H1 (cell line): Measurements from ENCODE around the gene OSR1. TPM values are rescaled to one million over a fixed set of nuclear protein-coding genes. Genes with fewer than 3 reads are reported as not detected.

Experiments
- CTCF ChIA-PET: fragments of 300-600 bp; sonication (Branson Sonifier 250); formaldehyde crosslinking; loops from one replicate; lab custom pipeline; 2021; ENCODE audit not compliant: partially characterized antibody; lab: Charles Lee
- POLR2A ChIA-PET: fragments of 300-600 bp; sonication (Branson Sonifier 250); formaldehyde crosslinking; loops from one replicate; lab custom pipeline; 2021; ENCODE audit warnings: inconsistent platforms; ENCODE audit not compliant: partially characterized antibody; lab: Charles Lee
- DNase-seq, 2 experiments: peaks; one replicate each; pipeline versions ENCODE4 v3.0.0 to v3.0.0-alpha.2; 2010 to 2022; ENCODE audit warnings: low spot score in 2 of 2, low read depth in 1 of 2, mixed read lengths in 1 of 2
- FAIRE-seq: peaks from 2 replicates; lab custom pipeline; 2011; peaks lifted over from hg19 to GRCh38; lab: Jason Lieb, UNC
- H2AFZ ChIP-seq: 2 replicates; pipeline ENCODE4 v1.8.1; 2012; ENCODE audit warnings: low read length, inconsistent platforms
- H2AK5ac ChIP-seq: 2 replicates; pipeline ENCODE4 v1.6.1; 2013; ENCODE audit warnings: low read depth, low read length
- H2BK120ac ChIP-seq: replicated peaks from 2 replicates; pipeline ENCODE3; 2013; ENCODE audit warnings: low read depth, low read length, inconsistent platforms
- H2BK12ac ChIP-seq: 2 replicates; pipeline ENCODE4 v1.6.1; 2013; ENCODE audit warnings: low read depth, low read length
- H2BK15ac ChIP-seq: 2 replicates; pipeline ENCODE4 v1.6.1; 2013; ENCODE audit warnings: low read length
- H2BK20ac ChIP-seq: 2 replicates; pipeline ENCODE4 v1.6.1; 2013; ENCODE audit warnings: low read length
- H2BK5ac ChIP-seq: 2 replicates; pipeline ENCODE4 v1.6.1; 2013; ENCODE audit warnings: low read depth, low read length
- H3K14ac ChIP-seq: 2 replicates; pipeline ENCODE4 v1.6.1; 2013; ENCODE audit warnings: inconsistent platforms; ENCODE audit not compliant: insufficient read length
- H3K18ac ChIP-seq: 2 replicates; pipeline ENCODE4 v1.6.1; 2013; ENCODE audit warnings: low read length; ENCODE audit errors: extremely low read depth
- H3K23ac ChIP-seq: 2 replicates; pipeline ENCODE4 v1.6.1; 2013; ENCODE audit warnings: inconsistent platforms; ENCODE audit not compliant: insufficient read length
- H3K23me2 ChIP-seq: 2 replicates; pipeline ENCODE4 v1.6.1; 2013; ENCODE audit warnings: low read depth, low read length
- H3K27ac ChIP-seq: 2 replicates; pipeline ENCODE4 v1.6.1; 2011; ENCODE audit warnings: low read depth, low read length, inconsistent platforms
- H3K27me3 ChIP-seq, 4 experiments: replicated peaks in 1 of 4; 1 replicate in 1 of 4; 2 replicates in 3 of 4; pipeline versions ENCODE4 v1.6.1 to v1.8.1; 2011 to 2013; ENCODE audit warnings: low read length in 3 of 4, mild to moderate bottlenecking in 3 of 4, inconsistent platforms in 2 of 4, mixed read lengths in 2 of 4, moderate library complexity in 1 of 4; ENCODE audit not compliant: control insufficient read depth in 3 of 4, insufficient read depth in 3 of 4; ENCODE audit errors: extremely low read depth in 1 of 4
- H3K36me3 ChIP-seq, 4 experiments: 2 replicates each; pipeline versions ENCODE4 v1.6.1 to v1.8.1; 2011 to 2013; ENCODE audit warnings: mild to moderate bottlenecking in 4 of 4, low read length in 3 of 4, moderate library complexity in 2 of 4, control low read depth in 1 of 4, inconsistent platforms in 1 of 4; ENCODE audit not compliant: insufficient read depth in 4 of 4, control insufficient read depth in 2 of 4
- H3K4ac ChIP-seq: replicated peaks from 2 replicates; pipeline ENCODE3; 2013; ENCODE audit warnings: low read length, low read depth, mixed read lengths, inconsistent platforms; ENCODE audit not compliant: insufficient read length
- H3K4me1 ChIP-seq, 4 experiments: replicated peaks in 1 of 4; 1 replicate in 1 of 4; 2 replicates in 3 of 4; pipeline versions ENCODE4 v1.6.1 to v1.8.1; 2011 to 2013; ENCODE audit warnings: low read length in 3 of 4, inconsistent platforms in 2 of 4, mixed read lengths in 1 of 4; ENCODE audit not compliant: insufficient read depth in 4 of 4, control insufficient read depth in 3 of 4
- H3K4me2 ChIP-seq, 2 experiments: 2 replicates each; pipeline versions ENCODE4 v1.6.1 to v1.8.1; 2011 to 2013; ENCODE audit warnings: low read depth in 2 of 2, low read length in 2 of 2, control low read depth in 1 of 2, inconsistent platforms in 1 of 2, mild to moderate bottlenecking in 1 of 2; ENCODE audit not compliant: insufficient read depth in 1 of 2
- H3K4me3 ChIP-seq, 4 experiments: fragments of 200-600, 300-600 bp in 1 of 4; sonication (generic), shearing (Covaris generic), sonication (Bioruptor Twin) in 1 of 4; 2 replicates each; pipeline versions ENCODE4 v1.5.1 to v1.8.1; 2011 to 2016; ENCODE audit warnings: low read length in 4 of 4, low read depth in 3 of 4, control low read depth in 2 of 4, inconsistent platforms in 2 of 4, mild to moderate bottlenecking in 2 of 4, mixed read lengths in 1 of 4, moderate library complexity in 1 of 4; ENCODE audit not compliant: insufficient read depth in 2 of 4; ENCODE audit errors: extremely low read depth in 1 of 4
- H3K56ac ChIP-seq: replicated peaks from 2 replicates; pipeline ENCODE3; 2013; ENCODE audit warnings: low read depth, mild to moderate bottlenecking, mixed read lengths, low read length, inconsistent platforms; ENCODE audit not compliant: insufficient read length
- H3K79me1 ChIP-seq: 2 replicates; pipeline ENCODE4 v1.6.1; 2013; ENCODE audit warnings: low read depth, low read length, control low read depth
- H3K79me2 ChIP-seq, 2 experiments: 2 replicates each; pipeline versions ENCODE4 v1.6.1 to v1.8.1; 2012 to 2013; ENCODE audit warnings: low read length in 2 of 2, mild to moderate bottlenecking in 2 of 2, inconsistent platforms in 1 of 2; ENCODE audit not compliant: insufficient read depth in 2 of 2, control insufficient read depth in 1 of 2
- H3K9ac ChIP-seq, 4 experiments: replicated peaks in 1 of 4; 1 replicate in 1 of 4; 2 replicates in 3 of 4; pipeline versions ENCODE4 v1.6.1 to v1.8.1; 2011 to 2013; ENCODE audit warnings: low read depth in 3 of 4, low read length in 3 of 4, control low read depth in 2 of 4, mild to moderate bottlenecking in 2 of 4, moderate library complexity in 2 of 4, inconsistent platforms in 1 of 4; ENCODE audit errors: extremely low read depth in 1 of 4
- H3K9me3 ChIP-seq, 2 experiments: 2 replicates each; pipeline versions ENCODE4 v1.6.1 to v1.8.1; 2012 to 2013; ENCODE audit warnings: mild to moderate bottlenecking in 2 of 2, moderate library complexity in 2 of 2, control low read depth in 1 of 2, inconsistent platforms in 1 of 2, low read depth in 1 of 2, low read length in 1 of 2, mixed read lengths in 1 of 2; ENCODE audit not compliant: insufficient read depth in 2 of 2
- H4K20me1 ChIP-seq, 2 experiments: replicated peaks in 1 of 2; 2 replicates each; pipeline versions ENCODE3 to v1.8.1; 2011 to 2013; ENCODE audit warnings: inconsistent platforms in 2 of 2, low read length in 2 of 2, mild to moderate bottlenecking in 1 of 2; ENCODE audit not compliant: insufficient read depth in 2 of 2, control insufficient read depth in 1 of 2
- H4K5ac ChIP-seq: 2 replicates; pipeline ENCODE4 v1.6.1; 2013; ENCODE audit warnings: low read length, low read depth, mixed read lengths, inconsistent platforms; ENCODE audit not compliant: insufficient read length
- H4K8ac ChIP-seq: 2 replicates; pipeline ENCODE4 v1.8.0; 2013; ENCODE audit warnings: mild to moderate bottlenecking, moderate library complexity, low read length, inconsistent platforms; ENCODE audit not compliant: insufficient read depth; ENCODE audit errors: extremely low read depth
- H4K91ac ChIP-seq: replicated peaks from 2 replicates; pipeline ENCODE3; 2013; ENCODE audit warnings: low read length, mixed read lengths, inconsistent platforms; ENCODE audit not compliant: insufficient read length
- GTF2F1 ChIP-seq: IDR thresholded peaks from 2 replicates; pipeline ENCODE4 v1.6.1; 2012; ENCODE audit warnings: low read depth, low read length, improper control_type of control experiment, borderline replicate concordance
- HDAC2 ChIP-seq, 2 experiments: fragments of 300-600 bp in 1 of 2; sonication (generic) in 1 of 2; IDR thresholded peaks; 2 replicates each; pipeline ENCODE4 v1.6.1; 2011 to 2012; ENCODE audit warnings: low read depth in 2 of 2, low read length in 2 of 2, mild to moderate bottlenecking in 2 of 2, moderate library complexity in 2 of 2, borderline replicate concordance in 1 of 2, inconsistent platforms in 1 of 2
- HDAC6 ChIP-seq: IDR thresholded peaks from one replicate; pipeline ENCODE4 v1.7.1; 2012; ENCODE audit warnings: low read depth, mild to moderate bottlenecking, inconsistent platforms, low read length, moderate library complexity
- NRF1 ChIP-seq: IDR thresholded peaks from 2 replicates; pipeline ENCODE4 v1.6.1; 2011; ENCODE audit warnings: mild to moderate bottlenecking, low read depth, low read length, improper control_type of control experiment
- POU5F1 ChIP-seq: IDR thresholded peaks from 2 replicates; pipeline ENCODE4 v1.6.1; 2011; ENCODE audit warnings: low read depth, mild to moderate bottlenecking, low read length, moderate library complexity
- RAD21 ChIP-seq, 2 experiments: IDR thresholded peaks in 1 of 2; conservative IDR thresholded peaks in 1 of 2; 2 replicates each; pipeline ENCODE4 v1.6.1; 2011; ENCODE audit warnings: low read depth in 2 of 2, low read length in 2 of 2, improper control_type of control experiment in 1 of 2, inconsistent platforms in 1 of 2, mild to moderate bottlenecking in 1 of 2, moderate library complexity in 1 of 2
- SIX5 ChIP-seq: IDR thresholded peaks from 2 replicates; pipeline ENCODE4 v1.6.1; 2011; ENCODE audit warnings: mild to moderate bottlenecking, low read depth, low read length
- polyA plus RNA-seq, 7 experiments: library from polyadenylated mRNA; depleted of rRNA in 3 of 7; stranded (reverse) in 5 of 7; unstranded in 2 of 7; fragments of >200 nt in 5 of 7; fragments of 200-250 nt in 2 of 7; gene quantifications; 1 replicate in 5 of 7; 2 replicates in 1 of 7; 4 replicates in 1 of 7; pipeline versions ENCODE4 v1.2.1 to v1.2.3, GENCODE V29; 2011 to 2013; ENCODE audit warnings: missing spikeins in 2 of 7, mixed read lengths in 2 of 7
- total RNA-seq: library from RNA; stranded (reverse); fragmentation: NEBNext Ultra II Directional; extraction: Animal tissue kit (Norgen Biotek cat#: 25700); gene quantifications from 2 replicates; pipeline ENCODE4 v1.2.1, GENCODE V29; 2021
- TF ChIP-seq, protein P1 (sequence below): IDR thresholded peaks from 2 replicates; pipeline ENCODE4 v1.6.1; 2012; ENCODE audit warnings: inconsistent platforms

The OSR1 gene
- total and polyA plus RNA-seq, 2 of the 8 experiments (the other 6 are each of a cell fraction or from before 2014, with no cell fraction given): 0.05 to 0.22 TPM

DNA sequence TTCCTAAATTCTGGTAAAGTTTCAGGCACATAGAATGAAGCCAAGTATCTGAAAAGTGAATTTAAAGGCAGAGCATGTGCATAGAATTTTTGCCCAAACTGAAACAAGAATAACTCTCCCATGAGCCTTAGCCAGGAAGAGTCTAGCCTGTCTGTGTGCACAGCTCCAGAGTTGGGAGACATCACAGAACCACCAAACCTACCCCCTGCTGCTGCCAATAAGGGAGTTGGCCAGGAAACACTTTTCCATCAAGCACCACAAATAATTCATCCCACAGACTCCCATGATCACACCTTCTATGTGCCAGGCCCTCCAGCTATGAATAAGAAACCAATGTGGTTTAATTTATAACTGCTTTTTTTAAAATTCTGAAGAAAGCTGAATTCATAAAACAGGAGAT, 27.0 kb downstream of the OSR1 start:
- H3K14ac ChIP-seq: no peak overlapping the region
- H3K27me3 ChIP-seq: peaks cover 0 to 1% (median 0%) of the 10 kb centered on the region in 4 experiments; a peak in 1 of 7 replicates
- no peaks in the 10 kb centered on the region for H3K79me2 ChIP-seq
- no peak overlapping the region for H3K4me3 ChIP-seq
- H3K27ac ChIP-seq: no peak overlapping the region
- POLR2A ChIA-PET: no interaction called here
- FAIRE-seq: no peak
- no peaks in the 10 kb centered on the region for H3K79me1 ChIP-seq
- H2BK5ac ChIP-seq: no peak overlapping the region
- H3K9ac ChIP-seq: no peak overlapping the region
- H2BK15ac ChIP-seq: no peak overlapping the region
- H3K23me2 ChIP-seq: no peaks in the 10 kb centered on the region; the same call in 1 of the 2 replicates
- no peaks in the 10 kb centered on the region for H3K9me3 ChIP-seq
- H3K18ac ChIP-seq: no peak overlapping the region
- no peak for DNase-seq
- no peak overlapping the region for H4K8ac ChIP-seq
- no peaks in the 10 kb centered on the region for H3K36me3 ChIP-seq
- H3K4me2 ChIP-seq: no peak overlapping the region
- no peak for TF ChIP-seq HDAC6
- TF ChIP-seq HDAC2 (IDR thresholded peaks at IDR 0.05; ENCODE audit: borderline replicate concordance in 1 of 2, low read depth in 2 of 2, low read length in 2 of 2): no peak
- TF ChIP-seq, protein P1, sequence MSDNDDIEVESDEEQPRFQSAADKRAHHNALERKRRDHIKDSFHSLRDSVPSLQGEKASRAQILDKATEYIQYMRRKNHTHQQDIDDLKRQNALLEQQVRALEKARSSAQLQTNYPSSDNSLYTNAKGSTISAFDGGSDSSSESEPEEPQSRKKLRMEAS: no peak
- no peak for TF ChIP-seq RAD21 (IDR thresholded peaks at IDR 0.05 in 1 of 2, conservative IDR thresholded peaks at IDR 0.05 in 1 of 2; ENCODE audit: low read depth in 2 of 2, low read length in 2 of 2)
- TF ChIP-seq SIX5: no peak
- TF ChIP-seq POU5F1: no peak
- TF ChIP-seq GTF2F1: no peak
- no peak for TF ChIP-seq NRF1
- no peak overlapping the region for H3K4ac ChIP-seq
- H3K56ac ChIP-seq: no peak overlapping the region
- H4K20me1 ChIP-seq: no peaks in the 10 kb centered on the region
- no peak overlapping the region for H4K91ac ChIP-seq
- no peak overlapping the region for H2AK5ac ChIP-seq
- no peak overlapping the region for H3K23ac ChIP-seq
- no peak overlapping the region for H4K5ac ChIP-seq
- CTCF ChIA-PET: no interaction called here
- no peak overlapping the region for H2BK12ac ChIP-seq
- H2BK120ac ChIP-seq: no peak overlapping the region
- no peak overlapping the region for H2BK20ac ChIP-seq
- no peak overlapping the region for H2AFZ ChIP-seq
- H3K4me1 ChIP-seq: no peaks in the 10 kb centered on the region
